ENCODE data around the gene RUFY1. TPM values are rescaled to one million over a fixed set of nuclear protein-coding genes. Genes with fewer than 3 reads are reported as not detected.

The RUFY1 gene
- total and polyA plus RNA-seq, 2 of the 13 experiments (the other 11 are each of a cell fraction or from before 2014, with no cell fraction given) = 19.9 to 31.9 TPM

- TF ChIP-seq, protein P1, sequence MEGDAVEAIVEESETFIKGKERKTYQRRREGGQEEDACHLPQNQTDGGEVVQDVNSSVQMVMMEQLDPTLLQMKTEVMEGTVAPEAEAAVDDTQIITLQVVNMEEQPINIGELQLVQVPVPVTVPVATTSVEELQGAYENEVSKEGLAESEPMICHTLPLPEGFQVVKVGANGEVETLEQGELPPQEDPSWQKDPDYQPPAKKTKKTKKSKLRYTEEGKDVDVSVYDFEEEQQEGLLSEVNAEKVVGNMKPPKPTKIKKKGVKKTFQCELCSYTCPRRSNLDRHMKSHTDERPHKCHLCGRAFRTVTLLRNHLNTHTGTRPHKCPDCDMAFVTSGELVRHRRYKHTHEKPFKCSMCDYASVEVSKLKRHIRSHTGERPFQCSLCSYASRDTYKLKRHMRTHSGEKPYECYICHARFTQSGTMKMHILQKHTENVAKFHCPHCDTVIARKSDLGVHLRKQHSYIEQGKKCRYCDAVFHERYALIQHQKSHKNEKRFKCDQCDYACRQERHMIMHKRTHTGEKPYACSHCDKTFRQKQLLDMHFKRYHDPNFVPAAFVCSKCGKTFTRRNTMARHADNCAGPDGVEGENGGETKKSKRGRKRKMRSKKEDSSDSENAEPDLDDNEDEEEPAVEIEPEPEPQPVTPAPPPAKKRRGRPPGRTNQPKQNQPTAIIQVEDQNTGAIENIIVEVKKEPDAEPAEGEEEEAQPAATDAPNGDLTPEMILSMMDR (CRISPR knock-in tag; IDR thresholded peaks at IDR 0.05) = peak; percentile 4; the same call in 1 of the 2 replicates
- TF ChIP-seq ZNF44 (CRISPR knock-in tag; IDR thresholded peaks at IDR 0.05) = no peak
- 0 out of 2 replicates have a peak, but pooled peaks have one; percentile 22 for TF ChIP-seq REPIN1 (CRISPR knock-in tag; IDR thresholded peaks at IDR 0.05; ENCODE audit: borderline replicate concordance, low read depth)
- TF ChIP-seq ZNF724P (CRISPR knock-in tag; IDR thresholded peaks at IDR 0.05; ENCODE audit: borderline replicate concordance) = 0 out of 2 replicates have a peak, but pooled peaks have one; percentile 73
- TF ChIP-seq ELF1 (CRISPR knock-in tag; IDR thresholded peaks at IDR 0.05) = no peak; the same call in 1 of the 2 replicates
- no peak for TF ChIP-seq ISL2 (CRISPR knock-in tag; IDR thresholded peaks at IDR 0.05)
- TF ChIP-seq MTA3 (CRISPR knock-in tag; IDR thresholded peaks at IDR 0.05) = no peak
- TF ChIP-seq, protein P2, sequence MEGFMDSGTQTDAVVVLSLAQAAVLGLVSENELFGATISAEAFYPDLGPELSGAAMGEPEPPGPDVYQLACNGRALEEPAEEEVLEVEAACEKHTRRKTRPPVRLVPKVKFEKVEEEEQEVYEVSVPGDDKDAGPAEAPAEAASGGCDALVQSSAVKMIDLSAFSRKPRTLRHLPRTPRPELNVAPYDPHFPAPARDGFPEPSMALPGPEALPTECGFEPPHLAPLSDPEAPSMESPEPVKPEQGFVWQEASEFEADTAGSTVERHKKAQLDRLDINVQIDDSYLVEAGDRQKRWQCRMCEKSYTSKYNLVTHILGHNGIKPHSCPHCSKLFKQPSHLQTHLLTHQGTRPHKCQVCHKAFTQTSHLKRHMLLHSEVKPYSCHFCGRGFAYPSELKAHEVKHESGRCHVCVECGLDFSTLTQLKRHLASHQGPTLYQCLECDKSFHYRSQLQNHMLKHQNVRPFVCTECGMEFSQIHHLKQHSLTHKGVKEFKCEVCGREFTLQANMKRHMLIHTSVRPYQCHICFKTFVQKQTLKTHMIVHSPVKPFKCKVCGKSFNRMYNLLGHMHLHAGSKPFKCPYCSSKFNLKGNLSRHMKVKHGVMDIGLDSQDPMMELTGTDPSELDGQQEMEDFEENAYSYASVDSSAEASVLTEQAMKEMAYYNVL (CRISPR knock-in tag; IDR thresholded peaks at IDR 0.05; ENCODE audit: borderline replicate concordance) = 0 out of 2 replicates have a peak, but pooled peaks have one; percentile 26
- TF ChIP-seq ZNF333 (CRISPR knock-in tag; IDR thresholded peaks at IDR 0.05; ENCODE audit: borderline replicate concordance) = peak; percentile 63; the same call in 1 of the 2 replicates
- TF ChIP-seq ZNF484 (CRISPR knock-in tag; IDR thresholded peaks at IDR 0.05; ENCODE audit: borderline replicate concordance, low read depth) = 0 out of 2 replicates have a peak, but pooled peaks have one; percentile 24
- no peak for TF ChIP-seq SSRP1 (CRISPR knock-in tag; IDR thresholded peaks at IDR 0.05)
- peak; percentile 55 for TF ChIP-seq ZC3H4 (CRISPR knock-in tag; IDR thresholded peaks at IDR 0.05; ENCODE audit: borderline replicate concordance)
- no peak for TF ChIP-seq SP140L (CRISPR knock-in tag; IDR thresholded peaks at IDR 0.05; ENCODE audit: borderline replicate concordance)
- TF ChIP-seq ZNF296 (CRISPR knock-in tag; conservative IDR thresholded peaks at IDR 0.05) = peak; percentile 54
- TF ChIP-seq GZF1 (CRISPR knock-in tag; IDR thresholded peaks at IDR 0.05) = peak; percentile 22; the same call in 1 of the 2 replicates
- no peak for TF ChIP-seq MED8 (CRISPR knock-in tag; IDR thresholded peaks at IDR 0.05; ENCODE audit: insufficient replicate concordance)
- no peak for TF ChIP-seq MAZ (IDR thresholded peaks at IDR 0.05; ENCODE audit: borderline replicate concordance, low read depth, low read length)
- TF ChIP-seq MAZ (CRISPR knock-in tag; IDR thresholded peaks at IDR 0.05; ENCODE audit: low read depth) = no peak
- TF ChIP-seq IRF2 (CRISPR knock-in tag; IDR thresholded peaks at IDR 0.05) = no peak
- no peak for TF ChIP-seq ZNF12 (CRISPR knock-in tag; IDR thresholded peaks at IDR 0.05)
- TF ChIP-seq, protein P3, sequence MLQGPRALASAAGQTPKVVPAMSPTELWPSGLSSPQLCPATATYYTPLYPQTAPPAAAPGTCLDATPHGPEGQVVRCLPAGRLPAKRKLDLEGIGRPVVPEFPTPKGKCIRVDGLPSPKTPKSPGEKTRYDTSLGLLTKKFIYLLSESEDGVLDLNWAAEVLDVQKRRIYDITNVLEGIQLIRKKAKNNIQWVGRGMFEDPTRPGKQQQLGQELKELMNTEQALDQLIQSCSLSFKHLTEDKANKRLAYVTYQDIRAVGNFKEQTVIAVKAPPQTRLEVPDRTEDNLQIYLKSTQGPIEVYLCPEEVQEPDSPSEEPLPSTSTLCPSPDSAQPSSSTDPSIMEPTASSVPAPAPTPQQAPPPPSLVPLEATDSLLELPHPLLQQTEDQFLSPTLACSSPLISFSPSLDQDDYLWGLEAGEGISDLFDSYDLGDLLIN (CRISPR knock-in tag; IDR thresholded peaks at IDR 0.05; ENCODE audit: borderline replicate concordance) = peak; percentile 32
- peak; percentile 8; the same call in 1 of the 2 replicates for TF ChIP-seq ERF (CRISPR knock-in tag; IDR thresholded peaks at IDR 0.05)
Observed at GRCh38 chr5:179623906-179624741, 73.8 kb downstream of the RUFY1 start (continued).
